ENCODE results near the gene NR2E1.

NR2E1 gene

DNA sequence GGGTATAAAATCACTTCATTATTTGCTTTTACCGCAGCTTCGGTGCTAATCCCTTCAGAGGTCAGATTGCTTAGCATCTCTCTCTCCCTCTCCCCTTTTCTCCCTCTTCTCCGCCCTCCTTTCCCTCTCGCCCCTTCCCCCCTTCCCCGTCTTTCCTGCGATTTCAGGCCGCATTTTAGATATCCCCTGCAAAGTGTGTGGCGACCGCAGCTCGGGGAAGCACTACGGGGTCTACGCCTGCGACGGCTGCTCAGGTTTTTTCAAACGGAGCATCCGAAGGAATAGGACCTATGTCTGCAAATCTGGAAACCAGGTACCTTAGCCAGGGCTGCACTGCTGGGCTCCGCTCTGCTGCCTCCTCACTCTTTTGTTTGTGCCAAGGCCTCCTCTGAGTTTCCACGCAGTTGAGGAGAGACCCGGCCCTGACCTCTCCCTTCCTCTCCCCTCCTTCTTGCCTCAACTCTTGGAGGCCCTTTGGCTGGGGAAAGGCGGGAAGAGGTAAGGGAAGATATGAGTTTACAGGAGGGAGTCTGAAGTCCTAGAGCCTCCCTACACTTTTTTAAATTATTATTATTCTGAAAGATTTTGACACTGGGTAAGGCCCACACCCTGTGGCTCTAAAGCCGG lies 5.6 kb downstream of the NR2E1 start:
- DNase-seq (ENCODE audit: low spot score): no peak

DNA sequence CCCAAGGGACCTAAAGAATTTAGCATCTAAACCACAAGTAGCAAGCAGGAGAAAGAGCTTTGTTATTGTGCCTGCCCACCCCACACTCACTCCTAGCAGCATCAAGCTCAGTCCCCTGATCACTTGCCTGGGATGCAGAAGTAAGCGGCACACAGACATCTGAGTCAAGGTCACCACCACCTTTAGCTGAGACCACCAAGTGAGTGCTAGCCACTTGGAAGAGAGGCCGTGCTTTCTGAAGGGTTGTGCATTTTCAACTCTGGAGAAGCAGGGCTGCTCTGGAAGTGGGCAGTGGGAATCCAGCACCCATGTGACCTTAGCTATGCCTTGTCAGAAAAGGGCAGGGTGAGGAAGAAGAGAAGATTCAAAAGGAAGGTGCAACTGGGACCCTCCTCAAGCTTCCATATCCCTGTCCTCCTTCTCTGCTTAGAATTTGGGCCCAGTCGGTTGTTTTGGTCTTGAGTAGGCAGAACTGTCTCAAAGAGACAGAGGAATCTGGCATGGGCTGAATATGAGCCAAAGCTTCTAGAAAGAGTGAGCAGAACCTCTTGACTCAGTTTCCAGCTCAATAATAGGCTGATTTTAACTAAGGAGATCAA lies 6.2 kb downstream of the NR2E1 start:
- DNase-seq (ENCODE audit: low spot score): no peak

DNA sequence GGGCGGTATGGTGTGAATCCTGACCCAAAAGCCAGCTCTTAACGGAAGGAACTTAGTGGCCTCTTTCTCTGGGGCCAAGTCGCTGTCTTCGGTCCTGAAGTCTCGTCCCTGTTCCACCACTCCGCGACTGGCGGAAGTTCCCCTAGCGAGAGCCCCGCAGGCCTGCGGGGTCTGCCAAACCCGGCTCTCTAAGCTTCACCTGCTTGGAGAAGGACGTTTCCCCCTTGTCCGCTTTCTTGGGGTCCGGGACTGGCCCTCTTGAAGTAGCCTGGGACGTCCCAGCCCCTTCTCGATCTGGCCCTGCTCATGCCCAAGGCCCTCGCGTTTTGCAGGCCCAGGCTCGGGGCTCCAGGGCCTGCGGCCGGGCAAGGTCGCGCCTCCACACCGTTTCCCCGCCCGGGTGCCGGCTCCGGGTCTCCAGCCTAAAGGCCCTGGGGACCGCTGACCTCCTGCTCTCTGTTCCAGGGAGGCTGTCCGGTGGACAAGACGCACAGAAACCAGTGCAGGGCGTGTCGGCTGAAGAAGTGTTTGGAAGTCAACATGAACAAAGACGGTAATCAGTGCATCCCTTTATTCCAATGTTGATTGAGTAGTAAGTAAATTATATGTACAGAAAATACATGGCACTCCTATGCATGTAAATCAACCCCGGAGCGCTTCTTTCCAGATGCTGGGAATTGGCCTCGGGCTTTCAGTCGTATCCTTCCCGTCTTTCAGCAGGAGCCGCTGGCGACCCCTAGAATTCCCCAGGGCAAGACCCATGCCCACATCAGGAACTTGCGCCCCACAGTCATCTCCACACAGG lies 8.8 kb downstream of the NR2E1 start:
- DNase-seq (ENCODE audit: low spot score): peak; percentile 76

DNA sequence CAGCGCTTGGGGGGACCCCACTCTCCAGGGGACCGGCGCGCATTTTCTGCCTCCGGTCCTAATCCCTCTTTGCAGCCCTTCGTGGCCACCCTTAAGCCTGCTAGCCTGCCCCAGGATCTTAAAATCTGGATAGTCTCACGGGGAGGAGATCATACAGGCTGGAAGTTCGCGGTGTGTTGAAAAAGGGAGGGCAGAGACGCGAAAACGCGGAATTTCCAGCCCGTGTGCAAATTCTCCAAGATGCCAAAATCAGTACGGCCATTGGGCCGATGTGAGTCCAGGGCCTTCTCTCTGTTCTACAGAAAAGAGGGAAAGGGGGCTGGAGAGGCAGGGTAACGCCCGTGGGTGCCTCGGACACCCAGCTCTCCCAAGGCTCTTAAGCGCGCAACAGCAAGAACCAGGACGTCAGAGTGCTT lies 9.4 kb downstream of the NR2E1 start:
- no peak for DNase-seq (ENCODE audit: low spot score)

DNA sequence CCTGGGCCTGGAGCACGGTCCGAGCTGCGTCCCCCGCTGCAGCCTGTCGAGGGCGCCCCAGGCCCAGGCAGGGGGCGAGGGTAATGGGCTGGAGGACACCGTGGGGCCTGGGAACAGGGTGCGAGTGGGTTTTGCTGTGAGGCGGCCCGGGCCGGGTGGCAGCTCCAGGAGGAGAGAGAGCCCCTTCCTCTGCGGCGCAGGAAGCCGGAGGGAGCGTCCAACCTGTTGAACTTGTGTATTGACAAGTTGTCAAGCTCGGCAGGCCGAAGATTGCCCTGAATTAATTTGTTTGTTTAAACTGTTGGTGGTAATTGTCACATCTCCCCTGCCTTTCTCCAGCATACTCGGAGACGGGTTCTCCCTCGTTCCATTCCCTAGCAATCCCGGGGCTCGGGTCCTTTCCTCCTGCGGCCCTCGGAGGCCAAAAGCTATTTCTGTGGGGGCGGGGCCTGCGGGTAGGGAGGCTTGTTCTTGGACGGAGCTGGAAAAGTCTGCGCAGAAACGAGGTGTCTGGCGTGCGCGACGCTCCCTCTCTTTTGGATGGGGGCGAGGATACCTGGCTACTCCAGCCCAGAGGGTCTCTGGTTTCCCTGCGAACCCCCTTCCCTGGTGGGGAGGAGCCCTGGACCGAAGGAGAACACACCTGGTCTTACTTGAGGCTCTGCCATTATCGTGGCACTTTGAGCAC lies 9.9 kb downstream of the NR2E1 start:
- DNase-seq (ENCODE audit: low spot score): no peak

DNA sequence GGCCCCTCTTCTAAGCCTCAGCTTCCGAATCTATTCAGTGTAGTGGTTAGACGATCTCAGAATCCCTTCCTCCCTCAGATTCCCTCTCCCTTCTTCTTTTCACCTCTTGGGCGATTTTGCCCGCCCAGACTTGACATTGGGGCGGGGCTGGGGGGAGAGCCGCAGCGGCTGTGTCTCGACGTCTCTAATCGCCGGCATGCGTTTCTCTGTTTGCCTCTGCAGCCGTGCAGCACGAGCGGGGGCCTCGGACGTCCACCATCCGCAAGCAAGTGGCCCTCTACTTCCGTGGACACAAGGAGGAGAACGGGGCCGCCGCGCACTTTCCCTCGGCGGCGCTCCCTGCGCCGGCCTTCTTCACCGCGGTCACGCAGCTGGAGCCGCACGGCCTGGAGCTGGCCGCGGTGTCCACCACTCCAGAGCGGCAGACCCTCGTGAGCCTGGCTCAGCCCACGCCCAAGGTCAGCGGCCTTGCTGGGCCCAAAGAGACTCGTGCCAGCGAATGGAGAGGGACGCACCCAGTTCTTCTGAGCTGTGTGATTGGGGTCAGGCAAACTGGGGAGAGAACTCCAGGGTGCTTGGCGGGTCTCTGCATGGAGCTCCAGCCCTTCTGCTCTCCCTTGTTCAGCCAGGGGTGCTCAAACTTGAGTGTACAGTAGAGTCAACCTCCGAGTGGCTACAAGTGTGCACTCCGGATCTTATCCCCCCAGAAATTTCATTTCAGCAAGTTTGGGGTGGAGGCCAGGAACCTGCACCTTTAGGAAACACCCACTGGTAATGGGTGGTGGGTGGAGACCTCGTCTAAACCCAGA lies 10.7 kb downstream of the NR2E1 start:
- DNase-seq (ENCODE audit: low spot score): no peak

DNA sequence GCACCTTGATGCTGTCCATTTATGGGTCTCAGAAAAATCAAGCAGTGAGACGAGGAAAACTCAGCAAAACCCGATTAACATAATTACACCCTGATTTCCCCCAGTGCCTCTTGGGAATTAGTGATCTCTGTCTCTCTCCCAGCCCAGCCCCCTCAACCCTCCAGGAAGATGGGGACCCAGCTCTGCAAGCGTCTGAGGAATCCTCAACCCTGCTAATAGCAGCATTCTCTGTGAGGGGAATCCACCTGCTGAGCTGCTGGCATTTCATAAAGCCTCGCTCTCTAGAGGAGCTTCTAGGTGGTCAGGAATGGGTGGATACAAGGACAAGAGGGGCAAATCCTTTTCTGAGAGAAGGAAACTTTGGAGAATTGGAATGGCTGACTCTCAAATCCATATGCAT lies 13.9 kb downstream of the NR2E1 start:
- no peak for DNase-seq (ENCODE audit: low spot score)

DNA sequence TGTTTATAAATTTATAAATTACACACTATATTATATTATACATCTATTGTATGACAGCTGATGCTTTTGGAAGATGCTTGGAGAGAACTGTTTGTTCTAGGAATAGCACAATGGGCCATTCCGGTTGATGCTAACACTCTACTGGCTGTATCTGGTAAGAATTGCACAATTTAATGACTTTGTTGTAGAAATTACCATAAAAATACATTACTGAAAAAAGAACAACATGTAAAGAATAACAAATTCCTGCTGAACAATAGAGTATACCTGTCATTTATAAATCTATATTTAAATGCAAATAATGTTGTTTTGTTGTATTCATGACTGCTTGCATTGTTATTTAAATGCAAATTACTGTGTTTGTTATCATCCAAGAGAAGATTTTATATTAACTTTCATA lies 14.4 kb downstream of the NR2E1 start:
- no peak for DNase-seq (ENCODE audit: low spot score)

DNA sequence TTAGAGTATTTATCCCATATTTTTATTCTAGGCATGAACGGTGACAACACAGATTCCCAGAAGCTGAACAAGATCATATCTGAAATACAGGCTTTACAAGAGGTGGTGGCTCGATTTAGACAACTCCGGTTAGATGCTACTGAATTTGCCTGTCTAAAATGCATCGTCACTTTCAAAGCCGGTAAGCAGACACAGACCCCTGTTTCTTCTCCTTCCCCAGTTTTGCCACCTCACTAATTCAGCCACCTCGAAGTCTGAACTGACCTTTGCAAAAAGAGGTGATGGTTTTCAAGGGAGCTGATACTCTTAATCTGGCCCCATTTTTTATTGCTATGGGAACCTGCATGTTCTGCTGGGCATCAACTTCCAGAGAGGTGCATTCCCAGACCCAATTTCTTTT lies 15.0 kb downstream of the NR2E1 start:
- no peak for DNase-seq (ENCODE audit: low spot score)

DNA sequence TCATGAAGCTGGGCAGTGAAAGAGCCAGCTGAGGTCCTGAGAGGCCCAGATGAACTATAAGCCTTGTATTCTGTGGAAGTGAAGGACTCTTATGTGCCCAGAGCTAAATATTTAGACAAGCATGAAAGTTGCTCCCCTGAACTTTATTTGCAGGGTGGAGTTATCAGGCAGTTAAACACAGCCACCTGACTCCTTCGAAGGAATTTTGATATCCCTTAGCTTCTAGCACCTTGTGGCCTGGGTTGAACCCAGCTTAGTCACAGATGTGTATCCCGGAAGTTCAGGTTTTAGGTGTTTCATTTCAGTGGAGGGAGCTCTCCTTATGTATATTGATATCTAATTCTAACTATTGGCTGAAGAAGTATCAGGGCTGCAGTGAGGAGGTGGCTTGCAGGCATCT lies 20.4 kb downstream of the NR2E1 start:
- DNase-seq (ENCODE audit: low spot score): no peak

DNA sequence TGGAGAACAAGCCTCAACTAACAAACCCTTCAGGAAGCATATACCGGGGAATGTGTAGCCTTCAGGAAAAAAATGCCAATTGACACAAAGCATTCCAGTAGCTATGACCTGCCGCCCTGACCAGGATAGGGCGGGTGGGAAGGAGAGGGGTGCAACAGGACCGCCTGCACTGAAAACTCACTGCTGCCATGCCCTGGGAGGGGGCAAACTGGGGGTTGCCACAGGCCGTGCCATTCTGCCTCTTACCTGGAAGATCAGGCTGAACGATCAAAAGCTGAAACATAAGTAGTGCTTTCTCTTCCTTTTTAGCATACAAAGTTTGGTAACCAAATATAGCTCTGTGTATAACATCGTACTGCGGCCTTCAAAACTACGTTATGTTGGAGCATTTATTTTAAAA lies 21.7 kb downstream of the NR2E1 start:
- no peak for DNase-seq (ENCODE audit: low spot score)

DNA sequence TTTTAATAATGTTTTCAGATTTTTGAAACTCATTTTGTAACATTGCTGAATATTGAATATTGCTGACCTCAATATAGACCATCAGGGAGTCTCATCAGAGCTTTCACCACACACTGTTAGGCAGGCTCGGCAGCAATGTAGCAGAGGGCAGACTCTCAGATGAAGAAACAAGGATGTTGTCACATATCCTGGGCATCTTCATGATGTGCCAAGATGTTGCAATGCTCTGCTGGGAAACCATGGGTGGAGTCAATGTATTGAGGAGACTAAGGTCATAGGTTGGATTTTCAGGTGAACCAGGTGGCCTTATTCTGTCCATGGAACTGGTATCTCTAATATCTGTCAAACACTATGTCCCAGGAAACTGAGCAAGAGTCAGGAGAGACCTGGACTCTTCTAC lies 27.3 kb downstream of the NR2E1 start:
- no peak for DNase-seq (ENCODE audit: low spot score)

DNA sequence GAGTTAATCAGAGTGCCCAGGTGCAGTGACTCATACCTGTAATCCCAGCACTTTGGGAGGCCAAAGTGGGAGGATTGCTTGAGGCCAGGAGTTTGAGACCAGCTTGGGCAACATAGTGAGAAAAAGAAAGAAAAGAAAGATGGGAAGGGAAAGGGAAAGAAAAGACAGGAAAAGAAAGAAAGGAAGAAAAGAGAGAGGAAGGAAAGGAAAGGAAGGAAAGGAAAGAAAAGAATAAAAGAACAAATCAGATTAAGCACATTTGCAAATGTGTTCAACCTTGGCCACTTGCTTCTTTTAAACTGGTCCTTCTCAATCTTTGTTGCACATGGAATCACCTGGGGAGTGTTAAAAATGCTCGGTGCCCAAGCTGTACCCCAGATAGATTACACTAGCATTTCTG lies 28.0 kb downstream of the NR2E1 start:
- no peak for DNase-seq (ENCODE audit: low spot score)

DNA sequence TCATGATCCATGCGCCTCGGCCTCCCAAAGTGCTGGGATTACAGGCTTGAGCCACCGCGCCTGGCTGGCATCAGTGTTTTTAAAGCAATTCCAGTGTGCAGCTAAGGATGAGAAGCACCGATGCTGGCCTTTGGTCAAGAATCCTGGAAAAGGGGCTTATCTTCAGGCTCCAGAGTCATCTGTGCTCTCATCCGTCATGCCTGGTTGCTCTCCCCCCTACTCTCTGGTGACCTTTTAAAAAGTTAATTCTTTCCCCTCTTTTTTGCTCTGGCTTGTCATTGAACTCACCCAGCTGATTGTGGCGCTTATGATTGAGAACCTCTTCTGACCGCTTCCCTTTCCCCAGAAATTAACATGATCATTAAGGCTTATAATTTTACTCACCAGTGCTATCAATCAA lies 28.7 kb downstream of the NR2E1 start:
- DNase-seq (ENCODE audit: low spot score): no peak

DNA sequence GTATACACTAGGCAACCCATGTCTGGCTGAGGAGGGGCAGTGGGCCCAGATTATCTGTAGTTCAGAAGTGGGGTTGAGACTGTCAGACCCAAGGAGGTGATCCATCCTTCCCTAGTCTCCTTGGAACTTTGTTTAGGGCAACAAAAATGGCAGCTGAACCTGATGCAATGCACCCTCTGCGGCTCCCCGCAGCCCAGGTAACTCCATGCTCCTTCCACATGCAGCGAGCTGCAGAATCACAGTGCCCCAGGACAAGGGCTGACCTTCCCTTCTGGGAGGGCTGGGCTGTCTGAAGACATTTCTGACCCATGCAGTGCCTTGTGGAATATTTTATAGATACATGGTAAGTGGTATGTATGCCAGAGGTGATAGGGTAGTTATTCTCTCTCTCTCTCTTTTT lies 29.4 kb downstream of the NR2E1 start:
- no peak for DNase-seq (ENCODE audit: low spot score)

DNA sequence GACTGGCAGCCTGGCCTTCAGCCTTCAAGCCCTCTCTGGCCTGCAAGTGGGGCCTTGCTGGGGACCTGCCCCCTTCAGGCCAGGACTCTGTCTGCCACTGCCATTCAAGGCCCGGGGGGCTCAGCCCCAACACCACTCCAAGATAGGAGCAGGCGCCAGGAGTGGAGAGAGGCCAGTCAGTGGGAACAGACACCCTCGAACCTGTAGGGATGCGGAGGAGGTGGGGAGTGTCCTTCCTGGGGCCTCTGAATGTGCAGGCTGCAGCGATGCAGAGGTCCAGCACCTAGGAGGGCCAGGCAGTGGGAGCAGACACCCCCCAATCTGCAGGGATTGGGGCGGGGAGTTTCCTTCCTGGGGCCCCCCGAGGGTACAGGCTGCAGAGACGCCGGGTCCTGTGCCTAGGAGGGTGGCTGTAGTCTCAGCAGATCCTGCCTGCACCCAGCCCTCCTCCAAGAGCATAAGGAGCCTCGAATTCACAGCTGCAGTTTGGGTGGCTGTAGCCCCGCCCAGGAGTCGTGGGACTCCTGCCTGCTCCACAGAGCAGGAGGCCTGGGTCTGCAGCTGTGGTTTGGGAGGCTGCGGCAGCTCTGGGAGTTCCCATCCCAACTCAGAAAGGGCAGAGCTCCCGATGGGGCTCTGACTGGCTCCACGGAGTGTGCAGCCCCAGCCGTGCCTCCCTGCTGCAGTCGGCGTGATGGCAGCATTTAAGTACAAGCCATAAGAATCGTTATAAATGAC lies 33.1 kb downstream of the NR2E1 start:
- no peak for DNase-seq (ENCODE audit: low spot score)

DNA sequence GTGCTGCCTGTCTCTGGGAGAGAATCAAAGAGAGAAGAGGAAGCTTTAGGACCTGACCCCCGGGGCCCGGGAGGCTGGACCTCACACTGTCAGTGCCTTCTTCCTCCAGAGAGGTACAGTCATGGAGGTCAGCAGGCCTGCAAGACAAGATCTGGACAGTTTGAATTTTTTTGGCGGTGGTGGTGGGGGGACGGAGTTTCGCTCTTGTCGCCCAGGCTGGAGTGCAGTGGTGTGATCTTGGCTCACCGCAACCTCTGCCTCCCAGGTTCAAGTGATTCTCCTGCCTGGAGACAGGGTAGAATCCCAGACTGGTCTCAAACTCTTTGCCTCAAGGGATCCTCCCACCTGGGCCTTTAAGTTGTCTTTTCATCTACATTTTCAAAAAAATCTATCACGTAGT lies 34.4 kb downstream of the NR2E1 start:
- DNase-seq (ENCODE audit: low spot score): no peak

DNA sequence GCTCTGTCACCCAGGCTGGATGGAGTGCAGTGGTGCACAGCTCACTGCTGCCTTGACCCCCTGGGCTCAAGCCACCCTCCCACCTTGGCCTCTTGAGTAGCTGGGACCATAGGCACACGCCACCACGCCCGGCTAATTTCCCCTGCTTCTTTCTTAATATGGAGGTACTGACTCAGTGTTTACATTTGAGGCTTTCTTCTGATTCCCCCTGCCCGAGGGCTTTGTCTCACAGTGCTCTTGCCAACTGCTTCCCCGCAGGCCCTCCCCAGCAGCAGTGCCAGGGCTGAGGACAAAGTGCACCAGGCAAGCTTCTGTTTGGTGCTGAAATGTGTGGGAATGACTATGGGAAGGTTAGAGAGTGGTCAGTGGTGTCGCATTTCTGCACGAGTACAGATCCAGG lies 34.8 kb downstream of the NR2E1 start:
- DNase-seq (ENCODE audit: low spot score): no peak

DNA sequence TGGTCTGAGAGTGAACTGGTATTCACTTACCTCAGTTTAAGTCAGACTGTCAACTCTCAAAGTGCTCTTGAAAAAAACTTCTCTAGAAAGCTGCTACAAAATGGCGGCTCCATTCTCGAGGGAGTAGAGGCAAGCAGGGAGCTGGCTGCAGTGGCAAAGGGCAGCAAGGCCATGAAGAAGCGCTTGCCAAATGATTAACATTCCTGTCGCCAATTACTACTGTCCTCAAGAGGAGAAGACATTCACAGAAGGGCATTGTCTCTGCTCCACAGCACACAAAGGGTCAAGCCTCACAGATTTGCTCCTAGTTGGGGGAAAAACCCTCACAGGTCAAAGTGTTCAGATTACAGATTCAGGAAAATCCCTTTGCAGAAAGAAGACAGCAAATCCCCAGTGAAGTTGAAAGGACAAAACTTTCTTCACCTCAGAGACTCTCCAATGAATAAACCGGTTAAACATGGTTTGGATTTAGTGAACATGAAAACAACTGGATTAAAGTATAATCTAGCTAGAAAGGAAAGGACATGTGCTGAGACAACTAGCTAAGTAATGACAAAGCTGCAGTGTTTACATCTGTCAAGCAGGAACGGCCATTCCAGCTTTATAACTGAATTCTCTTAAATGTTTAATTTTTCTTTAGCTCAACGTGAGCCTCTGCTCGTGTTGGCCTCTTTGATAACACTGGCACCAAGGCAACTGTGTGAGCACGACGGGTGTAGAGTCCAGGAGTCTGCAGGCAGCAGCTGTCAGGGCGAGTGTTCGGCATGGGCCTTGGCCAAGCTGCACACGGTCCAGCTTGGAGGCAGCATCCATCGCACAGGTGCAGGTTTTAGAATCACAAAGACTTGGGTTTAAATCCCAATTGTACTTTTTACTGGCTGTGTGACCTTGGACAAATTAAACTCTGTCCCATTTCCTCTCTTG lies 37.6 kb downstream of the NR2E1 start:
- DNase-seq (ENCODE audit: low spot score): no peak

DNA sequence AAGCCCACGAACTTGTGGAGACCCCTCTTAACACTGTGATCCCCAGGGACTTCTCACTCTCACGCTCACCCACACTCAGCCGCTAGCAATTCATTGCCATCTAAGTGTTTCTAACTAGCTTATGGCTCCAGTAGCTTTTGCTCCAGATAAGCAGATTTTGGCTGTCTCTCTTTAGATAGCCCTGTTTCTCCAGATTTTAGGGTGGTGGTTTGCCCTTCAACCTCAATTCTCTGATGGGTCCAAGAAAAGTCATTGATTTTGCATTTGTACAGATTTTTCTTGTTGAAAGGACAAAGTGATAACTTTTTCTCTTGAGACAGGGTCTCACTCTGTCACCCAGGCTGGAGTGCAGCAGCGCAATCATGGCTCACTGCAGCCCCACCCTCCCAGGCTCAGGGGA lies 41.2 kb downstream of the NR2E1 start:
- DNase-seq (ENCODE audit: low spot score): no peak

Measured in AG20443 (cell line).